ENCODE measurements around the gene TRIM32.

Gene TRIM32

GRCh38 chr9:116695438-116695837, 8.3 kb downstream of the TRIM32 start:
- no peak overlapping the region for H3K4me3 ChIP-seq (ENCODE audit: low read depth in 1 of 2, low read length in 2 of 2)
- H3K36me3 ChIP-seq (ENCODE audit: control insufficient read depth in 1 of 2, insufficient read depth in 2 of 2, low read length in 2 of 2): peaks cover 29 to 31% of the 10 kb centered on the region in 2 donors
- H3K27me3 ChIP-seq (ENCODE audit: low read depth, low read length): no peaks in the 10 kb centered on the region
- no peaks in the 10 kb centered on the region for H3K9me3 ChIP-seq (ENCODE audit: control insufficient read depth in 1 of 2, low read length in 2 of 2)
- no peak overlapping the region for H3K27ac ChIP-seq (ENCODE audit: low read length)
- peaks cover 0 to 11% of the 10 kb centered on the region in 2 donors for H3K4me1 ChIP-seq (ENCODE audit: control insufficient read depth in 1 of 2, insufficient read depth in 2 of 2, low read length in 2 of 2)

- H3K9me3 ChIP-seq (ENCODE audit: control insufficient read depth in 1 of 2, low read length in 2 of 2): no peaks in the 10 kb centered on the region
- no peak overlapping the region for H3K27ac ChIP-seq (ENCODE audit: low read length)
- peaks cover 0 to 11% of the 10 kb centered on the region in 2 donors for H3K4me1 ChIP-seq (ENCODE audit: control insufficient read depth in 1 of 2, insufficient read depth in 2 of 2, low read length in 2 of 2)
- H3K36me3 ChIP-seq (ENCODE audit: control insufficient read depth in 1 of 2, insufficient read depth in 2 of 2, low read length in 2 of 2): peaks cover 30 to 34% of the 10 kb centered on the region in 2 donors
- H3K4me3 ChIP-seq (ENCODE audit: low read depth in 1 of 2, low read length in 2 of 2): no peak overlapping the region
- H3K27me3 ChIP-seq (ENCODE audit: low read depth, low read length): no peaks in the 10 kb centered on the region
Observed at GRCh38 chr9:116697362-116697761, 10.3 kb downstream of the TRIM32 start.

- Histone ChIP-seq H3K4me3 (ENCODE audit: low read depth in 1 of 2, low read length in 2 of 2) (no peak overlapping the region), H3K36me3 (ENCODE audit: control insufficient read depth in 1 of 2, insufficient read depth in 2 of 2, low read length in 2 of 2) (peaks cover 30 to 34% of the 10 kb centered on the region in 2 donors), H3K4me1 (ENCODE audit: control insufficient read depth in 1 of 2, insufficient read depth in 2 of 2, low read length in 2 of 2) (peaks cover 0 to 8% of the 10 kb centered on the region in 2 donors), H3K27me3 (ENCODE audit: low read depth, low read length) (no peaks in the 10 kb centered on the region), H3K27ac (ENCODE audit: low read length) (no peak overlapping the region), H3K9me3 (ENCODE audit: control insufficient read depth in 1 of 2, low read length in 2 of 2) (no peaks in the 10 kb centered on the region)
Observed at GRCh38 chr9:116697887-116698286, 10.8 kb downstream of the TRIM32 start.

GRCh38 chr9:116700279-116700678, 13.2 kb downstream of the TRIM32 start:
- Histone ChIP-seq H3K36me3 (ENCODE audit: control insufficient read depth in 1 of 2, insufficient read depth in 2 of 2, low read length in 2 of 2) (peaks cover 30 to 34% of the 10 kb centered on the region in 2 donors), H3K4me1 (ENCODE audit: control insufficient read depth in 1 of 2, insufficient read depth in 2 of 2, low read length in 2 of 2) (peaks cover 0 to 3% of the 10 kb centered on the region in 2 donors), H3K27ac (ENCODE audit: low read length) (no peak overlapping the region), H3K4me3 (ENCODE audit: low read depth in 1 of 2, low read length in 2 of 2) (no peak overlapping the region), H3K27me3 (ENCODE audit: low read depth, low read length) (no peaks in the 10 kb centered on the region), H3K9me3 (ENCODE audit: control insufficient read depth in 1 of 2, low read length in 2 of 2) (no peaks in the 10 kb centered on the region)

- Histone ChIP-seq H3K36me3 (ENCODE audit: control insufficient read depth in 1 of 2, insufficient read depth in 2 of 2, low read length in 2 of 2) (peaks cover 30 to 34% of the 10 kb centered on the region in 2 donors), H3K9me3 (ENCODE audit: control insufficient read depth in 1 of 2, low read length in 2 of 2) (no peaks in the 10 kb centered on the region), H3K27me3 (ENCODE audit: low read depth, low read length) (no peaks in the 10 kb centered on the region), H3K27ac (ENCODE audit: low read length) (no peak overlapping the region), H3K4me1 (ENCODE audit: control insufficient read depth in 1 of 2, insufficient read depth in 2 of 2, low read length in 2 of 2) (peaks cover 0 to 3% of the 10 kb centered on the region in 2 donors), H3K4me3 (ENCODE audit: low read depth in 1 of 2, low read length in 2 of 2) (no peak overlapping the region)
Observed at GRCh38 chr9:116700882-116701865, 14.1 kb downstream of the TRIM32 start.

- Histone ChIP-seq H3K27me3 (ENCODE audit: low read depth, low read length) (no peaks in the 10 kb centered on the region), H3K9me3 (ENCODE audit: control insufficient read depth in 1 of 2, low read length in 2 of 2) (no peaks in the 10 kb centered on the region), H3K36me3 (ENCODE audit: control insufficient read depth in 1 of 2, insufficient read depth in 2 of 2, low read length in 2 of 2) (peaks cover 30 to 34% of the 10 kb centered on the region in 2 donors), H3K4me3 (ENCODE audit: low read depth in 1 of 2, low read length in 2 of 2) (no peak overlapping the region), H3K4me1 (ENCODE audit: control insufficient read depth in 1 of 2, insufficient read depth in 2 of 2, low read length in 2 of 2) (peaks cover 0 to 3% of the 10 kb centered on the region in 2 donors), H3K27ac (ENCODE audit: low read length) (no peak overlapping the region)
Observed at GRCh38 chr9:116701940-116702642, 15.0 kb downstream of the TRIM32 start.

- Histone ChIP-seq H3K9me3 (ENCODE audit: control insufficient read depth in 1 of 2, low read length in 2 of 2) (no peaks in the 10 kb centered on the region), H3K27me3 (ENCODE audit: low read depth, low read length) (no peaks in the 10 kb centered on the region), H3K4me3 (ENCODE audit: low read depth in 1 of 2, low read length in 2 of 2) (no peak overlapping the region), H3K36me3 (ENCODE audit: control insufficient read depth in 1 of 2, insufficient read depth in 2 of 2, low read length in 2 of 2) (peaks cover 18 to 21% of the 10 kb centered on the region in 2 donors), H3K4me1 (ENCODE audit: control insufficient read depth in 1 of 2, insufficient read depth in 2 of 2, low read length in 2 of 2) (no peaks in the 10 kb centered on the region), H3K27ac (ENCODE audit: low read length) (no peak overlapping the region)
Observed at GRCh38 chr9:116703634-116704033, 16.5 kb downstream of the TRIM32 start.

- no peak overlapping the region for H3K27ac ChIP-seq (ENCODE audit: low read length)
- H3K4me3 ChIP-seq (ENCODE audit: low read depth in 1 of 2, low read length in 2 of 2): no peak overlapping the region
- H3K9me3 ChIP-seq (ENCODE audit: control insufficient read depth in 1 of 2, low read length in 2 of 2): no peaks in the 10 kb centered on the region
- H3K36me3 ChIP-seq (ENCODE audit: control insufficient read depth in 1 of 2, insufficient read depth in 2 of 2, low read length in 2 of 2): peaks cover 10 to 12% of the 10 kb centered on the region in 2 donors
- H3K27me3 ChIP-seq (ENCODE audit: low read depth, low read length): no peaks in the 10 kb centered on the region
- H3K4me1 ChIP-seq (ENCODE audit: control insufficient read depth in 1 of 2, insufficient read depth in 2 of 2, low read length in 2 of 2): no peaks in the 10 kb centered on the region
Observed at GRCh38 chr9:116704470-116704869, 17.4 kb downstream of the TRIM32 start.

- Histone ChIP-seq H3K4me1 (ENCODE audit: control insufficient read depth in 1 of 2, insufficient read depth in 2 of 2, low read length in 2 of 2) (no peaks in the 10 kb centered on the region), H3K9me3 (ENCODE audit: control insufficient read depth in 1 of 2, low read length in 2 of 2) (no peaks in the 10 kb centered on the region), H3K4me3 (ENCODE audit: low read depth in 1 of 2, low read length in 2 of 2) (no peak overlapping the region), H3K36me3 (ENCODE audit: control insufficient read depth in 1 of 2, insufficient read depth in 2 of 2, low read length in 2 of 2) (peaks cover 0 to 2% of the 10 kb centered on the region in 2 donors), H3K27me3 (ENCODE audit: low read depth, low read length) (no peaks in the 10 kb centered on the region), H3K27ac (ENCODE audit: low read length) (no peak overlapping the region)
Observed at GRCh38 chr9:116705531-116705930, 18.4 kb downstream of the TRIM32 start.

- Histone ChIP-seq H3K4me1 (ENCODE audit: control insufficient read depth in 1 of 2, insufficient read depth in 2 of 2, low read length in 2 of 2) (no peaks in the 10 kb centered on the region), H3K27ac (ENCODE audit: low read length) (no peak overlapping the region), H3K4me3 (ENCODE audit: low read depth in 1 of 2, low read length in 2 of 2) (no peak overlapping the region), H3K36me3 (ENCODE audit: control insufficient read depth in 1 of 2, insufficient read depth in 2 of 2, low read length in 2 of 2) (no peaks in the 10 kb centered on the region), H3K27me3 (ENCODE audit: low read depth, low read length) (no peaks in the 10 kb centered on the region), H3K9me3 (ENCODE audit: control insufficient read depth in 1 of 2, low read length in 2 of 2) (no peaks in the 10 kb centered on the region)
Observed at GRCh38 chr9:116706310-116707290, 19.5 kb downstream of the TRIM32 start.
